A204.1 (cell line): ENCODE measurements around the gene MFAP1.

Experiments used
- FAIRE-seq: peaks from 2 replicates; lab custom pipeline; 2012; peaks lifted over from hg19 to GRCh38; lab: Jason Lieb, UNC

Gene MFAP1

GRCh38 chr15:43775411-43775965, 49.0 kb downstream of the MFAP1 start:
- no peak for FAIRE-seq

DNA sequence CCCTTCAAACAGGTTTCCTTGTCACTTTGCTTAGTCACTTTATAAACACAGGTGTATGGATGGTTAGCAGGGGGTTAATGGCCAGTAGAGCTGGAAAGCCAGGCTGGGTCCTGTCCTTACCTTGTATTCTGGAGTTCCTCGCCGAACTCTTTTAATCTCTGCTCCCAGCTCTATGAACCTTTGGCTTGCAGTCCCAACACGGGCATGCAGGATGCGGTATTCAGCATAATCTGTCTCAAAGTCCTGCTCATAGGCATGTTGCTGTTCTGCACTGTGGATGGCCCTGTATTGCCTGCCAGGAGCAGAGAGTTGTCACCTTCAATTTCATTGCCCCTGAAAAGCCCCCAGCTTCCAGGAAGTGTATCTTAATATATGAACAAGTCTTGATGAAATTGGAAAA, 50.4 kb downstream of the MFAP1 start:
- no peak for FAIRE-seq

DNA sequence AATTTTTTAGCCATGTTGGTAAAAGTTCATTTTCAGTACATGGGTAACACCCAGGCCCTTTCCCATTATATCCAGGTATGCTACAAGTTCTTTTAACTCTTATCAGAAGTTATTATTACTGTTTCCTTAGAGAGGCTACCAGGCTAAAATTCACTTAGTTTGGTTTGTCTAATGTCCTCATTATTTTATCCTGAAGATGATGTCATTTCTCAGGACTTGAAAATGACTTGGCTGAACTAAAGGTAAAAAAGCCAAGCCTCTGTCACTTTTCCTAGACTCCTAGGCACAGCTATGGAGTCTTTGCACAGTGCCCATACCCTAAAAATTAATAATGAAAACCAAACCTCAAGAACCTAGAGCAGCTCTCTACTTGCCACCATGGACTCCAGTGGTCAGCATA, 51.9 kb downstream of the MFAP1 start:
- FAIRE-seq = no peak

- no peak for FAIRE-seq
Measured at GRCh38 chr15:43771816-43772215, 52.7 kb downstream of the MFAP1 start.

GRCh38 chr15:43769584-43770228, 54.8 kb downstream of the MFAP1 start:
- FAIRE-seq = peak; percentile 77

- FAIRE-seq = no peak
Measured at GRCh38 chr15:43763819-43764446, 60.6 kb downstream of the MFAP1 start.

- FAIRE-seq = no peak
Measured at GRCh38 chr15:43762824-43763223, 61.7 kb downstream of the MFAP1 start.
